Fibroblast of pulmonary artery (primary cell): ENCODE results near the gene DALRD3.
"Not testable (repeated sequence)": the region's sequence is repeated elsewhere in the genome, so short reads cannot be mapped to it uniquely, and the experiment has no call there.

Experiments used
- DNase-seq: peaks from one replicate; pipeline ENCODE4 v3.0.0-alpha.2; 2010; ENCODE audit warnings: low read depth
- H3K4me3 ChIP-seq: replicated peaks from 2 replicates; pipeline ENCODE4 v1.5.1; 2011; ENCODE audit warnings: low read depth, mild to moderate bottlenecking, control low read depth, low read length, moderate library complexity
- CTCF ChIP-seq: IDR thresholded peaks from 2 replicates; pipeline ENCODE4 v1.5.1; 2011; ENCODE audit warnings: mild to moderate bottlenecking, control low read depth, low read length, inconsistent platforms; ENCODE audit errors: missing control alignments

DALRD3 gene

GRCh38 chr3:49009396-49009795 lies 9.0 kb downstream of the DALRD3 start:
- no peak for DNase-seq
- no peak overlapping the region for H3K4me3 ChIP-seq
- no peak for TF ChIP-seq CTCF

GRCh38 chr3:49008627-49009026 lies 9.8 kb downstream of the DALRD3 start:
- DNase-seq: not testable (repeated sequence)
- H3K4me3 ChIP-seq: peak overlapping the region; percentile 89

GRCh38 chr3:49007771-49008528 lies 10.4 kb downstream of the DALRD3 start:
- H3K4me3 ChIP-seq: peak overlapping the region; percentile 89
- TF ChIP-seq CTCF: no peak
- DNase-seq: peak; percentile 84

GRCh38 chr3:49007068-49007770 lies 11.2 kb downstream of the DALRD3 start, which contains the start of gene WDR6:
WDR6 (plus strand) TSS chr3:49007391; CDS start chr3:49007432, 41 bp downstream.
- TF ChIP-seq CTCF: peak; percentile 30
- peak within 1 kb of the TSS; percentile 89 for H3K4me3 ChIP-seq
- peak; percentile 99 for DNase-seq

GRCh38 chr3:49006408-49007067 lies 11.8 kb downstream of the DALRD3 start:
- peak; percentile 63 for DNase-seq
- peak overlapping the region; percentile 89 for H3K4me3 ChIP-seq
- TF ChIP-seq CTCF: no peak

- peak overlapping the region; percentile 89 for H3K4me3 ChIP-seq
- no peak for DNase-seq
- TF ChIP-seq CTCF: no peak
These were observed 12.4 kb downstream of the DALRD3 start for GRCh38 chr3:49005998-49006397.

GRCh38 chr3:49005303-49005680 lies 13.1 kb downstream of the DALRD3 start:
- no peak for DNase-seq
- H3K4me3 ChIP-seq: no peak overlapping the region
- TF ChIP-seq CTCF: no peak
